A673 (cell line): Measurements from ENCODE around the gene XYLB.

ENCODE experiments used
- CTCF ChIP-seq: fragments of 300-800, 200-600 bp; sonication (generic); conservative IDR thresholded peaks from 2 replicates; pipeline ENCODE4 v1.5.1; 2017; ENCODE audit warnings: low read depth, mild to moderate bottlenecking, antibody characterized with exemption, low read length, moderate library complexity, mixed read lengths
- EZH2 ChIP-seq: fragments of 200-600 bp; sonication (generic); IDR thresholded peaks from 2 replicates; pipeline ENCODE4 v1.6.1; 2017; ENCODE audit warnings: borderline replicate concordance, low read depth, mild to moderate bottlenecking, mixed read lengths, antibody characterized with exemption, low read length; ENCODE audit not compliant: poor library complexity, severe bottlenecking

DNA sequence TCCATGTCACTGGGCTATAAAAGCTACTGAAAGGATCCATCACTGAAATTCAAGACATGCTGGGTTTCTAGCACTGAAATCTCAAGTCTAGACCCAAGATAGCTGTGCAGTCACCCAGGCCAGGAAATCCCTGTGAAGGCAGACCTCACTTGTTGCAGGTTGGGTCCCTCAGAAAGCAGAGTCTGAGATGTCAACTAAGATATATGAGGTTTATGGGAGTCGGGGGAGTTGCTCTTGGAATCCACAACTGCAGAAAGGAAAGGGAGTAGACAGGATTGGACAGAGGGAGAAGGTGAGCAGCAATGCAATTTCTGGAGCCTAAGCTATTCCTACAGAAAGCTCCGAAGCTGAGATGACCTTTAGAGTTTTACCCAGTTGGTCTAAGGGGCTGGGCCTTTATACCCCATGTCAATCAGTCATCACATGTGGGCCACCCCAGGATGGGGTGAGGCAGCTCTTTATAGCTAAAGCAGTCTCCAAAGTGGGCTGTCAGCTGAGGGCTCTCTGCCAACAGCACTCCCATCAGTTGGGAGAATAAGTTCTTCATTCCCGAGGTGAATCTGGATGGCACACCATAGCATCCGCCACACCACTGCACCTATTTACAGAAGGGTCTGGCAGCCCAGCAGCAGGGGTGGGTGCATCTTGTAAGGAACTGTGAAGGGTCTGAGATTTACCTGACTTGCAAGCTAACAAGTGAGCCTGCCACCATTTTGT, 54.8 kb downstream of the XYLB start:
- no peak for TF ChIP-seq CTCF
- no peak for TF ChIP-seq EZH2
